ENCODE data around the gene TOX3. TPM values are rescaled to one million over a fixed set of nuclear protein-coding genes. Genes with fewer than 3 reads are reported as not detected.

Gene TOX3
- total and polyA plus RNA-seq, 2 donors (not counting 3 experiments of a cell fraction or from before 2014, with no cell fraction given): not detected

DNA sequence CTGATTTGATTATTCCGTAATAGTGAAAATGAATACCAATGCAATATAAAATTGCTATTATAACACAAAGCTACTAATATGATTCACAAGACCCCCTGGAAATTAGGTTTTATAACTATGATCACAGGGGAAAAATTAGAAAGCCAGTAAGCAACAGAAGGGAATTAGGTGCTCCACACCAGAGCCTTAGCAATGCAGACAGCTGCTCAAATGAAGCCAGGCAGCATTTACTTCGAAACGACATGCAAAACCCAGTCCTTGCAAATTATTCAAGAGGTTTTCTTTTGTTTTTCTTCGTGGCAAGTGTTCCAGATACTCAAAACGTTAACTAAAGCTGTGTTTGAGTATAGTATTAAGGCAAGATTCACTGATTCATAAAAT lies 47.9 kb downstream of the TOX3 start:
- dilution Hi-C loops (cut with MboI; ENCODE audit: extremely low pct_ligation_motif_present, low sequenced_read_pairs): no loop called here
- POLR2A ChIA-PET: no interaction called here
- H2AFZ ChIP-seq (ENCODE audit: low read depth, low read length): no peak overlapping the region

More for the DNA sequence above, 47.9 kb downstream of the TOX3 start:
- H3K27me3 ChIP-seq (ENCODE audit: control insufficient read depth in 2 of 2, insufficient read depth in 2 of 2, low read length in 2 of 2): no peaks in the 10 kb centered on the region
- no peak overlapping the region for H3K9ac ChIP-seq (replicated peaks; ENCODE audit: extremely low read depth, insufficient read depth, low read length)
- no peak overlapping the region for H3K4me3 ChIP-seq (replicated peaks in 1 of 3; ENCODE audit: insufficient read depth in 1 of 3, low read depth in 1 of 3, low read length in 3 of 3)
- H3K36me3 ChIP-seq (ENCODE audit: control insufficient read depth in 2 of 2, extremely low read depth in 1 of 2, insufficient read depth in 2 of 2, low read length in 2 of 2): no peaks in the 10 kb centered on the region
- H3K9me3 ChIP-seq (replicated peaks; ENCODE audit: control insufficient read depth, insufficient read depth, low read length): peaks cover 3% of the 10 kb centered on the region
- no peak overlapping the region for H3K4me2 ChIP-seq (ENCODE audit: insufficient read depth, low read length)
- no TSS peak for BruUV-seq (replicated peaks)
- H3K9me1 ChIP-seq (replicated peaks; ENCODE audit: control insufficient read depth, extremely low read depth, insufficient read depth, low read length): no peaks in the 10 kb centered on the region
- no peak for FAIRE-seq
- CTCF ChIA-PET: no interaction called here
- DNase-seq (ENCODE audit: low read depth, low spot score): no peak
- intact Hi-C loops (cut with micrococcal nuclease): no loop called here
- no peak overlapping the region for H3K27ac ChIP-seq (ENCODE audit: insufficient read depth, low read depth, low read length)
- no peaks in the 10 kb centered on the region for H3K4me1 ChIP-seq (ENCODE audit: control insufficient read depth, extremely low read depth, insufficient read depth, low read length)
- H3K79me2 ChIP-seq (ENCODE audit: control insufficient read depth, insufficient read depth, low read length): no peaks in the 10 kb centered on the region
- TF ChIP-seq POLR2AphosphoS5 (IDR thresholded peaks at IDR 0.05; ENCODE audit: insufficient read depth, low read depth, low read length): no peak
- TF ChIP-seq JUN (IDR thresholded peaks at IDR 0.05; ENCODE audit: borderline replicate concordance, insufficient read depth, insufficient read length, low read depth): no peak
- TF ChIP-seq, protein P1, sequence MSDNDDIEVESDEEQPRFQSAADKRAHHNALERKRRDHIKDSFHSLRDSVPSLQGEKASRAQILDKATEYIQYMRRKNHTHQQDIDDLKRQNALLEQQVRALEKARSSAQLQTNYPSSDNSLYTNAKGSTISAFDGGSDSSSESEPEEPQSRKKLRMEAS (IDR thresholded peaks at IDR 0.05; ENCODE audit: insufficient read depth, insufficient read length): no peak
- TF ChIP-seq, protein P2, sequence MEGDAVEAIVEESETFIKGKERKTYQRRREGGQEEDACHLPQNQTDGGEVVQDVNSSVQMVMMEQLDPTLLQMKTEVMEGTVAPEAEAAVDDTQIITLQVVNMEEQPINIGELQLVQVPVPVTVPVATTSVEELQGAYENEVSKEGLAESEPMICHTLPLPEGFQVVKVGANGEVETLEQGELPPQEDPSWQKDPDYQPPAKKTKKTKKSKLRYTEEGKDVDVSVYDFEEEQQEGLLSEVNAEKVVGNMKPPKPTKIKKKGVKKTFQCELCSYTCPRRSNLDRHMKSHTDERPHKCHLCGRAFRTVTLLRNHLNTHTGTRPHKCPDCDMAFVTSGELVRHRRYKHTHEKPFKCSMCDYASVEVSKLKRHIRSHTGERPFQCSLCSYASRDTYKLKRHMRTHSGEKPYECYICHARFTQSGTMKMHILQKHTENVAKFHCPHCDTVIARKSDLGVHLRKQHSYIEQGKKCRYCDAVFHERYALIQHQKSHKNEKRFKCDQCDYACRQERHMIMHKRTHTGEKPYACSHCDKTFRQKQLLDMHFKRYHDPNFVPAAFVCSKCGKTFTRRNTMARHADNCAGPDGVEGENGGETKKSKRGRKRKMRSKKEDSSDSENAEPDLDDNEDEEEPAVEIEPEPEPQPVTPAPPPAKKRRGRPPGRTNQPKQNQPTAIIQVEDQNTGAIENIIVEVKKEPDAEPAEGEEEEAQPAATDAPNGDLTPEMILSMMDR (IDR thresholded peaks at IDR 0.05; ENCODE audit: extremely low read depth in 1 of 2, insufficient read depth in 1 of 2, low read depth in 1 of 2, low read length in 2 of 2): no peak
- TF ChIP-seq POLR2A (IDR thresholded peaks at IDR 0.05; ENCODE audit: low read depth, low read length): no peak
- TF ChIP-seq FOS (IDR thresholded peaks at IDR 0.05; ENCODE audit: borderline replicate concordance, insufficient read depth, low read length): no peak
- no peak for TF ChIP-seq EZH2 (IDR thresholded peaks at IDR 0.05; ENCODE audit: borderline replicate concordance, low read depth, low read length, severe bottlenecking)
- TF ChIP-seq GATA2 (IDR thresholded peaks at IDR 0.05; ENCODE audit: insufficient read depth, insufficient read length, low read depth, low read length): no peak
- TF ChIP-seq MYC (IDR thresholded peaks at IDR 0.05; ENCODE audit: low read depth, low read length): no peak
- no peaks in the 10 kb centered on the region for H4K20me1 ChIP-seq (replicated peaks; ENCODE audit: control insufficient read depth, extremely low read depth, insufficient read depth, low read length)
